Vagina (tissue), 2 donors: Measurements from ENCODE around the gene ARID5B. TPM values are rescaled to one million over a fixed set of nuclear protein-coding genes. Genes with fewer than 3 reads are reported as not detected.

ENCODE experiments used
- DNase-seq, 2 donors: peaks; one replicate each; pipeline ENCODE4 v3.0.0-alpha.2; 2017; ENCODE audit errors: extremely low spot score in 2 of 2
- H3K27ac ChIP-seq: fragments of 200-600 bp; sonication (generic); one replicate; pipeline ENCODE4 v1.5.1; 2019
- H3K27me3 ChIP-seq: fragments of 200-600 bp; sonication (generic); one replicate; pipeline ENCODE4 v1.5.1; 2019
- H3K36me3 ChIP-seq, 2 donors: fragments of 200-600 bp; sonication (generic); one replicate each; pipeline ENCODE4 v1.5.1; 2017 to 2019
- H3K4me1 ChIP-seq: fragments of 200-600 bp; sonication (generic); one replicate; pipeline ENCODE4 v1.5.1; 2019
- H3K4me3 ChIP-seq, 2 donors: fragments of 200-600 bp; sonication (generic); 1 replicate in 1 of 2; 2 replicates in 1 of 2; pipeline ENCODE4 v1.5.1; 2016 to 2019
- H3K9me3 ChIP-seq: fragments of 200-600 bp; sonication (generic); one replicate; pipeline ENCODE4 v1.5.1; 2019
- CTCF ChIP-seq, 3 experiments: fragments of 450-650 bp in 2 of 3; fragments of 200-600 bp in 1 of 3; sonication (generic) in 1 of 3; IDR thresholded peaks; one replicate each; pipeline ENCODE4 v1.5.1; 2017 to 2019; ENCODE audit warnings: antibody characterized with exemption in 3 of 3, mild to moderate bottlenecking in 2 of 3, moderate library complexity in 2 of 3
- POLR2A ChIP-seq, 2 donors: fragments of 450-650 bp; IDR thresholded peaks; one replicate each; pipeline ENCODE4 v1.6.1; 2017; ENCODE audit warnings: antibody characterized with exemption in 2 of 2, mild to moderate bottlenecking in 2 of 2, moderate library complexity in 2 of 2
- POLR2AphosphoS5 ChIP-seq, 2 donors: sonication (generic); formaldehyde crosslinking; IDR thresholded peaks; one replicate each; pipeline ENCODE4 v1.9.0; 2017; ENCODE audit warnings: antibody characterized with exemption in 2 of 2, mild to moderate bottlenecking in 2 of 2, low read depth in 1 of 2; ENCODE audit not compliant: insufficient read depth in 1 of 2
- intact Hi-C: fragments of 100-400 bp; cut with DNase I; formaldehyde crosslinking; loops from one replicate; pipeline ENCODE4 v1.15.1; 2023
- total RNA-seq: library from RNA; depleted of rRNA; stranded (reverse); fragments of >200 nt; gene quantifications from one replicate; pipeline ENCODE4 v1.2.3, GENCODE V29; 2016

ARID5B gene
- total RNA-seq, 1 donor from 2014 or later = 75.9 TPM

- Histone ChIP-seq H3K4me1 (peaks cover 83% of the 10 kb centered on the region), H3K27ac (peak overlapping the region; percentile 87), H3K27me3 (no peaks in the 10 kb centered on the region), H3K36me3 (no peaks in the 10 kb centered on the region), H3K4me3 (no peak overlapping the region), H3K9me3 (no peaks in the 10 kb centered on the region)
- TF ChIP-seq POLR2A (IDR thresholded peaks at IDR 0.05) (no peak), POLR2AphosphoS5 (IDR thresholded peaks at IDR 0.05; ENCODE audit: insufficient read depth in 1 of 2, low read depth in 1 of 2) (no peak)
- DNase-seq = no peak
- intact Hi-C loops = no loop called here
Observed at GRCh38 chr10:61941202-61941681, 39.7 kb downstream of the ARID5B start.

- no peaks in the 10 kb centered on the region for H3K27me3 ChIP-seq
- no peak for DNase-seq
- peaks cover 67% of the 10 kb centered on the region for H3K4me1 ChIP-seq
- intact Hi-C loops = no loop called here
- H3K36me3 ChIP-seq = no peaks in the 10 kb centered on the region
- TF ChIP-seq CTCF (IDR thresholded peaks at IDR 0.05) (no peak), POLR2AphosphoS5 (IDR thresholded peaks at IDR 0.05; ENCODE audit: insufficient read depth in 1 of 2, low read depth in 1 of 2) (peak in 1 of 2 donors; percentile 55)
- H3K9me3 ChIP-seq = no peaks in the 10 kb centered on the region
- peak overlapping the region; percentile 87 for H3K27ac ChIP-seq
- peak overlapping the region in 1 of 2 donors; percentile 15 for H3K4me3 ChIP-seq
Observed at GRCh38 chr10:61942604-61943461, 41.3 kb downstream of the ARID5B start.

GRCh38 chr10:61943674-61944378 lies 42.3 kb downstream of the ARID5B start:
- Histone ChIP-seq H3K27me3 (no peaks in the 10 kb centered on the region), H3K4me3 (peak overlapping the region in 1 of 2 donors; percentile 15), H3K9me3 (no peaks in the 10 kb centered on the region), H3K27ac (peak overlapping the region; percentile 87), H3K4me1 (peaks cover 57% of the 10 kb centered on the region), H3K36me3 (no peaks in the 10 kb centered on the region)
- DNase-seq = no peak
- peak in 1 of 2 donors; percentile 7 for TF ChIP-seq POLR2AphosphoS5 (IDR thresholded peaks at IDR 0.05; ENCODE audit: insufficient read depth in 1 of 2, low read depth in 1 of 2)
- no peak for TF ChIP-seq CTCF (IDR thresholded peaks at IDR 0.05)
- intact Hi-C loops = no loop called here

- DNase-seq = no peak
- no peaks in the 10 kb centered on the region for H3K9me3 ChIP-seq
- H3K27me3 ChIP-seq = no peaks in the 10 kb centered on the region
- TF ChIP-seq POLR2AphosphoS5 (IDR thresholded peaks at IDR 0.05; ENCODE audit: insufficient read depth in 1 of 2, low read depth in 1 of 2) (peak in 1 of 2 donors; percentile 45), CTCF (IDR thresholded peaks at IDR 0.05) (no peak)
- intact Hi-C loops = no loop called here
- H3K4me3 ChIP-seq = no peak overlapping the region
- H3K36me3 ChIP-seq = no peaks in the 10 kb centered on the region
- peak overlapping the region; percentile 87 for H3K27ac ChIP-seq
- H3K4me1 ChIP-seq = peaks cover 51% of the 10 kb centered on the region
Observed at GRCh38 chr10:61944410-61945147, 43.1 kb downstream of the ARID5B start.

GRCh38 chr10:61949687-61950086 lies 48.2 kb downstream of the ARID5B start:
- no peak for TF ChIP-seq POLR2AphosphoS5 (IDR thresholded peaks at IDR 0.05; ENCODE audit: insufficient read depth in 1 of 2, low read depth in 1 of 2)
- no peak for TF ChIP-seq POLR2A (IDR thresholded peaks at IDR 0.05)
- no peak for TF ChIP-seq CTCF (IDR thresholded peaks at IDR 0.05)
- intact Hi-C loops = no loop called here
- Histone ChIP-seq H3K9me3 (no peaks in the 10 kb centered on the region), H3K36me3 (no peaks in the 10 kb centered on the region), H3K4me3 (no peak overlapping the region), H3K4me1 (peaks cover 7% of the 10 kb centered on the region), H3K27me3 (no peaks in the 10 kb centered on the region), H3K27ac (no peak overlapping the region)
- no peak for DNase-seq
